NCI-H2227 treated with DMSO at 0.1 percent for 48 hours (cell line): ENCODE measurements around the gene HOXD11.

ENCODE experiments used
- DNase-seq: peaks from one replicate; lab custom pipeline; 2025; lab: John Stamatoyannopoulos, UW

The HOXD11 gene

DNA sequence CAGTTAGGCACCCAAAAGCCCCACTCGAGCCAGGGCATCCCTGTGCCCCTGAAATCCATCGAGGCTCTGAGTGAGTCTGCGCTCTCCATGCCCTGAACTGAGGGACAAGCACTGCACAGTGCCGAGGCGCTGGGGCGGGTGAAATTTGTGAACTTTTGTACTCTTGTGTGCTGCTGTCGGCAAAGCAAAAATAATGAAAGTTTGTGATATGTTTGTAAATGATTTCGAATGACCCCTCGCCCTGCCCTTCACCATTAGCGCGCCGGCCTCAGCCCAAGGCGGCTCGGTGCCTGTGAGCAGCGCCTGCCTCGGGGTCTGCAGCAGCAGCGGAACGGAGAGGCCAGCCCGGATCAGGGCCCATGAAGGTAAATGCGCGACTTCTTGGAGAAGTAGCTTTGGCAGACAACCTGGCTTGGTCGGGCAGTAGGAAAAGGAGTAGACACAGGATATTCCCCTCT, 42.4 kb downstream of the HOXD11 start:
- no peak for DNase-seq

DNA sequence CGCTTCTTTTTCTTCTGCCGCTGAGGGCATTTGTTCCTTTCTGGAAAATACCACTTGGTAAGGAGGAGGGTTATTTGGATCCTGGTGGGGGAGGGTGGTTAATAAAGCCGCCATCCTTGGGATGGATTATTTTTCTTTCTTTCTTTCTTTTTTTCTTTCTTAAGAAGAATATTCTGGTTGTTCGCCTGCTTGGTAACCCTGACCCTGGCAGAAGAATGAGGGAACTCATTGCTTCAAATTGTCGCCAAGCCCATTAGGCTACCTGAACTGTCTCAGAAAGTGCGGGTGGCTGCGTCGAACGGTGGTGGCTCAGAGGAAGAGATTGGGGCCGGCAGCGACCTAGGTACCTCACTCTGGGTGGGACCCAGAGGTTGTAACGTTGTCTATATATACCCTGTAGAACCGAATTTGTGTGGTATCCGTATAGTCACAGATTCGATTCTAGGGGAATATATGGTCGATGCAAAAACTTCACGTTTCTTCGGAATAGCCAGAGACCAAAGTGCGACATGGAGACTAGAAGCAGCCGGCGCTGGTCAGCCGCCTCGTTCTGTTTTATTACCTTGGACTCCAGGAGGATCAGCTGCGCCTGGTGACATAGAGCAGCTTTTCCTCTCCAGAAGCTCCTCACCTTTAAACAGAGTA, 43.0 kb downstream of the HOXD11 start:
- no peak for DNase-seq

DNA sequence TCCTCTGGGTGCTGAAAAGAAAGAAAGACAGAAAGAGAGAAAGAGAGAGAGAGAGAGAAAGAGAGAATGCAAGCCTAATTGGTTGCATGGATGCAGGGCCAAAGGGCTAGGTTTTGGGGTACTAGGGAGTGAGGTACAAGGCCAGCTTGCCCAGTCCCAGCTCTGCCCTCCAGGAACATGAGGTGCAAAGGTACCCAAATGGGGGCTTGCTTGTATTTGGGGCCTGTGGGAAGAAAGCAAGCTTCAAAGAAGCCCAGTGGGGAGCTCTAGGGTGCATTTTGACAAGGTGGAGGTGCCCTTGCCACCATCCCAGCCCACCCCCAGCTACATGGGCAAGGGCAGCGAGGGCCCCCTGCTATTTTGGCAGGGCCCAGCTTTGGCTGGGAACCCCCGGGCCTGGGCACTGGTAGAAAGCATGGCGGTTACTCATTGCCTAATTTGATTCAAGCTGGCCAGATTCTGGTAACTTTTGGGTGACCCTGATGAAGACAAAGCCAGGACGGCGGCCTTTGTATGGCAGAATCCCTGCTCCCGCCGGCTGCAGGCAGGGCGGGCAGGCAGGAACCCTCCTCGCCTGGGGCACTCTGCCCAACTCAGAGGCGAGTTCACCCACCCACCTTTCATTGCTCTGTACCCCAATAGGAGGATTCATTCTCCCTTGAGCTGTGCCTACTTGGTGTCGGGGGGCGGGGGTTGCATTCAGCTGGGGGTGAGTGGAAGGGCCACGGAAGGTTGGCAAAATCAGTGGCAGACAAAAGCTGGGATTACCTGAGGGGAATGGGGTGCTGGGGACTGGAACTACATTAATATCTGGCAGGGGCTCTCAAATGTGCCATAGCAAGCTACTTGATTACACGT, 43.7 kb downstream of the HOXD11 start:
- DNase-seq, result no peak

DNA sequence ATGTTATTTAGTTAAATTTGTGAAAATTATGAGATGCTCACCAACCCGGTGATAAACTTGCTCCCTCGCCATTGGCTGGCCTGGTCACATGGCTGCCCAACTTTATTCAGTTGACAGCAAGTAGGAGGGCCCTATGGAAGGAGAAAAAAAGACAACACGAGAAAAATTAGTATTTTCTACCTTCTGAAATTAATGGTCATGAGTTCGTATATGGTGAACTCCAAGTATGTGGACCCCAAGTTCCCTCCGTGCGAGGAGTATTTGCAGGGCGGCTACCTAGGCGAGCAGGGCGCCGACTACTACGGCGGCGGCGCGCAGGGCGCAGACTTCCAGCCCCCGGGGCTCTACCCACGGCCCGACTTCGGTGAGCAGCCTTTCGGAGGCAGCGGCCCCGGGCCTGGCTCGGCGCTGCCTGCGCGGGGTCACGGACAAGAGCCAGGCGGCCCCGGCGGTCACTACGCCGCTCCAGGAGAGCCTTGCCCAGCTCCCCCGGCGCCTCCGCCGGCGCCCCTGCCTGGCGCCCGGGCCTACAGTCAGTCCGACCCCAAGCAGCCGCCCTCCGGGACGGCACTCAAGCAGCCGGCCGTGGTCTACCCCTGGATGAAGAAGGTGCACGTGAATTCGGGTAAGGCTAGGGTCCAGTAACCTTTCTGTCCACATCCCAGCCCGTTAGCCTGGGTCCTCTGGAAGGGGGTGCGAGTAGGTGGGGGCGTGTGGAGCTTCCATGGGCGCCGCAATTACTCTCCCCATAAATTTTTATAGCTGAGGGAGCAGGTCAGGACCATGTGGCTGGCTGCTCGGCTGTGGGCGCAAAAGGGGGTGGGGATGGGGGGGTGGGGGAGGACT, 44.6 kb downstream of the HOXD11 start, which contains the start of gene HOXD4:
TSS of gene HOXD4 (plus strand) at position 109 of the 846 bp plus-strand sequence. CDS start at position 193, 84 bp downstream.
- no peak for DNase-seq

DNA sequence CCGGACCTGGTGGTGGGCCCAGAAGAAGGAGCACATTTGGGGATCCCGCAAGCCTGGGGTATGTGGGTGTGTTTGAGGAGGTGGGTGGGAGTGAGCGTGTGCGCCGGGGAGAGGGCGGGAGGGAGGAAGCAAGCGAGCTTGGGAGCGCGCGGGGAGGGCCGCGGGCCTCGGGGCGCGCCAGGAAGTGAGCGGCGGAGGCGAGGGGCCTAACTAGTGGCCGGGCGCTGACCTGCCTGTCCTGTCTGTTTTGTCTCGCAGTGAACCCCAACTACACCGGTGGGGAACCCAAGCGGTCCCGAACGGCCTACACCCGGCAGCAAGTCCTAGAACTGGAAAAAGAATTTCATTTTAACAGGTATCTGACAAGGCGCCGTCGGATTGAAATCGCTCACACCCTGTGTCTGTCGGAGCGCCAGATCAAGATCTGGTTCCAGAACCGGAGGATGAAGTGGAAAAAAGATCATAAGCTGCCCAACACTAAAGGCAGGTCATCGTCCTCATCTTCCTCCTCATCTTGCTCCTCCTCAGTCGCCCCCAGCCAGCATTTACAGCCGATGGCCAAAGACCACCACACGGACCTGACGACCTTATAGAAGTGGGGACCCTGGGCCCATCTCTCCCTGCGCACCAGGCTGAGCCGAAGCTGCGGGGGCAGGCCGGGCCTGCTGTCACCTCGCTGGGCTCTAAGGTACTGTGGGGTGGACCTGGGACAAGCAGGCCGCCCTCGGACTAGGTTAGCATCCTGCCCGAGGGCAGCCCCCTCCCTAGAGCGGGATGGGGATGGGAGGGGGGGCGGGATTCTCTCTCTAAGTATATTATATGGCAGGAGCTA, 45.5 kb downstream of the HOXD11 start:
- no peak for DNase-seq

DNA sequence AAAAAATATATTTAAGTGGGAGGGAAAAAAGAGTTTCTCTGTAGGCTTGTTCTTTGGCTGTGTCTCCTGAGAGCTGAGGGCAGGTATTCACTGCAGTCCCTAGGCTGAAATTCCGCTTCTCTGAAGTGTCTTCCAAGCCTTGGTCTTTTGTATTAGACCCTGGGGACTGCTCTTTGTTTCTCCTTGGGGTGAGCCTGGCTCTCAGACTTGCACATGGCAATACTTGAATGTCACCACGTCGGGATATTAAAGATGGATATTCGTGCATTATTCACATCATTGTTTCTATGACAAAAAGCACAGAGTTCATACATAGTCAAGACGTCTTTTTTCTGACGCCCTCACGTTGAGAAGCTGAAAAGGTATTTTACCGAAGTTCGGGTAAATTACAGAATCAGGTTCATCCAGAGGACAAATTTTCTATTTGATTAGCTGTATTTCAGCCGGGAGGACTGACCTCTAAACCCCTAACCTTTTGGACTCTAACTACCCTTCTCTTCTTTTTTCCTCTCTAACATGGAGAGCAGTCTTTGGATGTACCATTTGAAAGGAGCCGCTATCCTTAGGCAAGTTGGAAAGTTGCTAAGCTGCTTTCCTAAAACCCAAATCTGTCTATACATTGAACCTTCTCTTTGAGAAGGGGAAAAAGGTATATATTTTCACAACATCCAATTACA, 47.6 kb downstream of the HOXD11 start:
- DNase-seq, result no peak

DNA sequence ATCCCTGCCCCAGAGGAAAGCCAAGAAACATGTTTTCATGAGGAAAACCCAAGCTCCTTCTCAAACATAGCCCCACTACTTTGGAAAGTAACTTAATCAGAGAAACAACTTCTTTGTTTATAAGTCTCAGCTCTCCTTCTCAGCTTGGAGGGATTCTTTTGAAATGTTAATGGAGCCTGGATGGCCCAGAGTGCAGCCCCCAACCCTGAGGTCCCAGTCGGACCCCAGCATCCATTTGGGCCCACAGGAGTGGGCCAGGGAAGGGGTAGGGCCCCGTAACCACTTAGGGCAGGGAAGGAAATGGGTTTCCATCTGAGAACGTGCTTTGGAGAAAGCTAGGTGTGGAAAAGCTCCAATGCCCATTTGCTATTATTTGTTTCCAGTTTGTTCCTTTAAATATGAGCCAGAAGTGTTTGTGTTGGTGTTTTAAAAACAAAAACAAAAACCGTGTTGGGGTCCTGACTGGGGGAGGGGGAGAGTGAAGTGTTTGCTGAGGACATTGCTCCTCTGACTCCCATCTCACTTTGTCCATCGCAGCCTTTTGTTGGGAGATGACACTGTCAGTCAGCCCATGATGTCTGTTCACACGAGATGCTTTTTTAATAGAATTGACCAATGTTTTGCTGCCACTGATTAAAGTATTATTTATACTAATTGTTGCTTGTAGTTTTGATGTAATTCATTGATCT, 48.4 kb downstream of the HOXD11 start:
- no peak for DNase-seq

DNA sequence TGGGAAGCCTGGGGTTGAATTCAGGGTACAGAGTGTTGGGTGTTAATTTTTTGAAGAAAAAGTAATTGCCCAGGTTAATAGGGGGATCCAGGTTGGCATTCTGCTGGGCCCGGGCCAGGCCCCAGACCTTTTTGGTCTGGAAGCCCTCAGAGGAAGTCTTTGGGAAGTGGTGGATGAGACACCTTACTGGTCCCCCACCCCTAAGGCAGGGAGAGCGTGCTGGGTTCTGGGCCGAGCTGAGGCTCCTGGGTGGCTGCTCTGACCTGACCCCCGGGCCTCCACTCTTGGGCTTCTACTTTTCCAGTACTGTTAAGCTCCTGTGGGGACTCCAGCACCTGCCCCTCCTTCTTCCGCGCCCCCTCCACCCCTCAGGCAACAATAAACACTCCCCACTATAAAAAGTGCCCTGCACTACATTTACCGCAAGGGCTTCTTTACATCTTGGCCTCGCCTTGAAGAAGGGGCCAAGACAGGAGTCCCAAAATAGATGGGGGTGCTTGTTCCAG, 49.3 kb downstream of the HOXD11 start:
- DNase-seq, result no peak

DNA sequence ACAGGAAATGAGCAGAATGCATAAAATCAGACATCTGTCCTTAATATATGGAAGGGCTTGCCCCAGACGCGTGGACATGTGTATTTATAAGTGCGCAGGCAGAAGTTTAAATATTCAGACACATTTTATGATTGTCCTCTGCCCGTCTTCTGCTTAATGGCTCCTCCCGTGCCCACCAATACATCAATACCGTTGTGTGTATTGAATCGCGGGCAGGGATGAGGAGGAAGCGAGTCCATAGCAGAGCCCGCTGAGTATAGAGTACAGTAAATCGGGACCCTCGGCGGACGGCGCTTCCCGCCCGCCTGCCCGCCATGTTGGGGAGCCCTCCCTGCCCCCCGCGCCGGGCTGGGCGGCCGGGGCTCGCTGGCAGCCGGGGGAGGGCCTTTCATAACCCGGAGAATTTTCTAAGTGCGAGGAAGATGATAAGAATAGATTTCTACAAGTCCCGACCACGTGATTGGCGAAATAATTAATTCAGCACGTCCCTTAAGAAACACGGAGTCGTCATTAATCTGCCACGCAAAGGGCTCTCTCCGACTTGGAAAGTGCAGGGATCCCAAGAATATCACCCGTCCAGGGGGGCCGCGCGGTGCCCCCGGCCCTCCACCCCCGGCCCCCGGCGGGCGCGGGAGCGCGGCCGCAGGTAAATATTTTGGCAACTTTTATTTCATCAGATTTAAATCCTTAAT, 49.9 kb downstream of the HOXD11 start, which contains the start of gene HOXD3:
TSS of gene HOXD3 (plus strand) at position 501 of the 692 bp plus-strand sequence. CDS start 11,808 bp downstream, outside the sequence.
- no peak for DNase-seq

DNA sequence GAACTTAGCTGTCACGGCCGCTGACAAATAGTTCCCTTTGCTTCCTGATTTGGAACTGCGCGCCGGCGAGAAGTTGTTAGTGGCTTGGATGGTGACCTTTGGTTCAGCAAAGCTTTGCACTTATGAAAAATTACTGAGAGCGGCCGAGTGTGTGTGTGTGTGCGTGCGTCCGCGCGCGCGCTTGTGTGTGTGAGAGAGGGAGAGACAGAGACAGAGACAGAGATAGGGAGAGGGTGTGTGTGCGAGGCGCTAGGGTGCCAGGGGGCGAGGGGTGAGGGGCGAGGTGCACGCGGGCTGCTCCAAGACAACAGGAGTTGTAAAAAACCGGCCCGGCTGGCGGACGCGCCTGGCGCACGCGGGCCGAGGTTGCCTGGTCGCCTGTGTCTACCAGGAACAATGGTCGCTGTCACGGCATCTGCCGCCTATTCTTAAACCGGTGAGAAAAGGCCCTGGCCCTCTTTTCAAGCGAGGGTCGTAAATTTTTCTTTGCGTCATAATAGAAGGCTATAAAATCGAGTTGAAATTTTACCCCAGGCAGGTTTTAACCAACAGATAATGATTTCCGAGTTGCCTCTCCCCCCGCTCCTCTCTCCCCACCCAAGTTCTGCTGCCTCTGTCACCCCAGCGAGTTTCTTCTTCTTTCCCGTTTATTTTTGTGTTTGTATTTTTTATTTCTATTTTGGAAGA, 50.6 kb downstream of the HOXD11 start:
- peak; percentile 59 for DNase-seq

DNA sequence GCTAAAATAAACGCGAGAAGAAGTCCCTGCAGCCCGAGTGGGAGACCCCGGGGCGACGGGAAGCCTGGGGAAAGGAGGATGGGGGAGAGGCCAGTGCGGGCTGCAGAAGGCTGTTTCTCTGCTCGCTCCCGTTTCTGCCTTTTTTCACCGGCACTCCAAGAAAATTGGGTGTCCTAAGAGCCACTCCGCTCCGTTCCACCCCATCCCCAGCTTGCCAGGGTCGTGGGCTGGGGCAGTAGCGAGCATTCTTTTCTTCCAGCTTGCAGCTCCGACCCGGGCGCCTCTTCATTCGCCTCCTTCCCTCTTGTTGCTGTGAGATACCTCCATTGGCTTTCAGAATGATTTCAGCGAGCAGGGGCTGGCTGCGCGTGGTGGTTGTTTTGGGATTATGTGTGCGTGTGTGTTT, 51.1 kb downstream of the HOXD11 start:
- DNase-seq, result peak; percentile 44

DNA sequence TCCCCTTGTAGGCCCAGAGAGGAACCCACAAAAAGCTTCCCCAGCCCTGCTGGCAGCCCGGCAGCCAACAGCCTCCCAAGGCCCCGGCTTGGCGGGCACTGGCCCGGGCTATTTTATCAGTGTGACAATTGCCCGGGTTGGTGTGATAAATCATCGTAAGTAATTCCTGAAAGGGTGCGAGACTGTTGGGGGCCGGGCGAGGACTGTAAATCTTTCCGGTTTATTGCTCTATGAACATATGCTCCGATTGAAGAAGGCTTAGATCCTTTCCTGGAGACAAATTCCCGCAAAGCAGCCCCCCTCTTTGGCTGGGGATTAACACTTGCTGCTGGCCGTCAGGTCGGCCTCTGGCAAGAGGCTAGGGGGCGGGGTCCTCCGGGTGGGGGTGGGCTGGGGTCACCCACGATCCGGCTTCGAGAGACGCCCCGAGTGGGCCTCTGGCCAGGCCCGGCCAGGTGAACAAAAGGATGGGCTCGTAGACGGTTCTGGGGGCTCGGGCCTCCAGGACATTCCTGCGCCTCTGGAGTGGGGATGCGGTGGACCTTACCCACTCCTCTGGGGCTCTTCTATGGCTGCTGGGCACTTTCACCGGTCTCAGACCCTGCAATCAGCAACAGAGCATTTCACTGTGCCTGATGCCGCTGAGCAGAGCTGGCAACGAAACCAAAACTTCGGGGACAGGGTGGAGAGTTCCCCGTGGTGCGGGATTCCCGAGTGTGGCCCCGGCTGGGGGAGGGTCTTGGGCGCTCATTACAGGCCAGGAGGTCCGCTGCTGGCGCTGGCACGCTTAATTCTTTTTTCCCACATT, 52.0 kb downstream of the HOXD11 start:
- no peak for DNase-seq
